ENCODE data around the gene TMEM237. TPM values are rescaled to one million over a fixed set of nuclear protein-coding genes. Genes with fewer than 3 reads are reported as not detected.

Gene TMEM237
- total and polyA plus RNA-seq, 5 experiments from 2014 or later: 4.3 to 9.8 (median 5.5) TPM

DNA sequence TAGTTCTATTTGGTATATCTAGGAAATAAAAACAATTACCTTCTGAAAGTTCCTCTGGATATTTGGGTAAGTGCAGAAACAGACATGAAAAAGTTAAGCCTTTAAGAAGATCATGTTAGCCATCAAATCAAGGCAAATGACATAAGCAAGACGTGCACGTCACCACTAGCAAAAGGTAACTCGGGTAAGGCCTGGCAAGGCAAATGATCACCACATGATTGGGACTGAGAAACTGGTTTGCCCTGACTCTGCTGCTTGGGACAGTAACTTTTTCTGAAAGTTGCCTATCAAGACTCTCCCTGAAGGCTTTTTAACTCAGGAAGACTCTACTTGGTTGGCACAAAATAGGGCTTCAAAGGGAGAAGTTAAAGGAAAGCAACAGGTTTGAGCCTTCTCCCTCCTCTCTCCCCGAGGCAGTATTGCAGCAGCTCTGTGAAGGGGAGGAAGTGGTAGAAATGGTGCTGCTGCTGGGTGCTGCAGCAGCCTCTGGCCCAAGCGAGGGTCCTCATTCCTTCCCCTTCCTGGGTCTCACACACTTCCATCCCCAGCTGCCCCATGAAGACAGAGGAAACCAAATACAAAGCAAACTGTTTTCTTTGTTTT, 17.1 kb upstream of the TMEM237 start:
- no peaks in the 10 kb centered on the region for H3K9me3 Mint-ChIP-seq
- H3K27ac Mint-ChIP-seq: peak overlapping the region in 1 of 10 donors; percentile 61
- DNase-seq: no peak
- H3K36me3 Mint-ChIP-seq: no peaks in the 10 kb centered on the region
- peaks cover 0 to 6% (median 2%) of the 10 kb centered on the region in 5 donors for H3K27me3 Mint-ChIP-seq
- no peak for ATAC-seq
- H3K4me1 Mint-ChIP-seq: peaks cover 0 to 3% (median 0%) of the 10 kb centered on the region in 4 donors
- POLR2A ChIA-PET: no interaction called here
- H3K4me3 Mint-ChIP-seq: no peak overlapping the region

DNA sequence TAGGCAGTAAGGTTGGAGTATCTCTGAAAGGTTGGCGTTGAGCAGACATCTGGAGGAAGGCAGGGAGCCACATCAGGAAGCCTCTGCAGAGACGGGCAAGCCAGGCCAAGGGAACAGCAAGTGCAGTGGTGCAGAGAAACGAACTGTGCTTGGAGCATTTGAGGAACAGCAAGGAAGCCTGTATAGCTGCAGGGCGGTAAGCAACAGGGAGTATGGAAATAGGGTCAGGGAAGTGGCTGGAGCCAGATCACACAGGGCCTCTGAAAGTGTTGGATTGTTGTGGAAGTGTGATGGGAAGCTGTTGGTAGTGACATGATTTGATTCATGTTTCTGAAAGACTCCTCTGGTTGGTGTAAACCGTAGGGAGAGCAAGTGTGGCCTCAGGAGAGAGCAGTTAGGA, 13.4 kb upstream of the TMEM237 start:
- peaks cover 0 to 3% (median 0%) of the 10 kb centered on the region in 4 donors for H3K4me1 Mint-ChIP-seq
- no peak for DNase-seq
- no peak overlapping the region for H3K4me3 Mint-ChIP-seq
- no peak for ATAC-seq
- H3K27ac Mint-ChIP-seq: peak overlapping the region in 2 of 10 donors; percentile 4 to 71
- no peaks in the 10 kb centered on the region for H3K36me3 Mint-ChIP-seq
- H3K9me3 Mint-ChIP-seq: no peaks in the 10 kb centered on the region
- POLR2A ChIA-PET: interaction anchor here (0.6 kb wide), 1 partner anchor 527 kb away, joined by 5 read pairs; no protein-coding TSS in a partner anchor
- peaks cover 3 to 20% (median 11%) of the 10 kb centered on the region in 5 donors for H3K27me3 Mint-ChIP-seq

DNA sequence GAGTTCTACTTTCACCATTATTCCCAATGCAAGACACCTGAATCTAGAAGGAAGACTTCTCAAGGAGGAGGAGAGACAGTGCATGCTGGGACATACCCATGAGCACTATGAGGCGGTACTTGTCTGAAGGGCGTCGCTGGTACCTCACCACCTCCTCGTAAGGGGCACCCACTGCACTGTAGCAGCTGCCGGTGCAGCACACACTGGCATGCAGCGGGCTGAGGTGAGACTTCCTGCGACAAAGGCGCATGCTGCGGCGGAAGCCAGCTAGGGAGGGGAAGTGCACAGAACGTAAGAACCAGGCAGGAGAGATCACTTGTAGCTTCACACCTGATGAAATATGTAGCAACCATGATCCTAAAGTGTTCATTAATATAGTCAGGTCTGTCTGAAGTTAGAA, 12.8 kb upstream of the TMEM237 start:
- Mint-ChIP-seq H3K27me3 (peaks cover 3 to 20% (median 11%) of the 10 kb centered on the region in 5 donors), H3K9me3 (no peaks in the 10 kb centered on the region), H3K4me3 (no peak overlapping the region), H3K4me1 (peaks cover 0 to 3% (median 0%) of the 10 kb centered on the region in 4 donors), H3K27ac (peak overlapping the region in 1 of 10 donors; percentile 71), H3K36me3 (no peaks in the 10 kb centered on the region)
- peak in 1 of 10 donors; percentile 19 for DNase-seq
- POLR2A ChIA-PET: interaction anchor here (0.6 kb wide), 1 partner anchor 528 kb away, joined by 5 read pairs; no protein-coding TSS in a partner anchor
- no peak for ATAC-seq

DNA sequence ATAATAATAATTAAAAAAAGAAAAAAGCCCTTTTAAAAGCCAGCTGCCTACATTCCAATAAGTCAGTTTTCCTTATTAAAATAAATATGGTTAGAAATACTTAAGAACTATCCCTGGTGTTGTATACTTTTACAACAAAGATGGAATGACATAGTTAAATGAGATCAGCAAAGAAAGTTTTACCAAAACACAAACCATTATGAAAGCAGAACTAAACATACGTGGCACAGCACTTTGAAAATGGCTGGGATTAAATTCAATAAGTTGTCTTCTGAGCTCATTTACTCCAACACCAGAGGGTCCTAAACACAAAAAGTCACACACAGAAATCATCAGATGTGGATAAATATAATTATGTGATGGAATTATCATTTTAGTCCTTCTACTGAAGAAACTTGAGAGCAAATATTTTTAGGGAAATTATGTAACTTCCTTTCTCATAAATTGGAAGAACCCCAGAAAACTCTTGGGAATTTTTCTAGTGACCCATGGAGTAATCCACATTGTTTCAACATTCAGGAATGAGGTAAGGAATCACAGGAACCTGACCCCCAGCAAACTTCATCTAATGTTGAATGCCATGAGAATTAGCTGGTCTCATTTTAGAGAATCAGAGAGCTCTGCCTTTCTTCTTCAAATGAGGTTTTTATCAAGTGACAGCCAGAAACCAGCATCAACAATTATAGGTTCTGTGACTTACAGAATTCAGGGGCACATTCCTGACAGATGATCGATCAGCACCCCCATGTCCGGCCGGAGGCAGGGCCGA, 11.5 kb upstream of the TMEM237 start:
- no peak overlapping the region for H3K27ac Mint-ChIP-seq
- no peak for DNase-seq
- H3K4me1 Mint-ChIP-seq: peaks cover 0 to 3% (median 0%) of the 10 kb centered on the region in 4 donors
- no peaks in the 10 kb centered on the region for H3K36me3 Mint-ChIP-seq
- POLR2A ChIA-PET: no interaction called here
- H3K9me3 Mint-ChIP-seq: no peaks in the 10 kb centered on the region
- no peak overlapping the region for H3K4me3 Mint-ChIP-seq
- ATAC-seq: no peak
- H3K27me3 Mint-ChIP-seq: peaks cover 3 to 20% (median 11%) of the 10 kb centered on the region in 5 donors

DNA sequence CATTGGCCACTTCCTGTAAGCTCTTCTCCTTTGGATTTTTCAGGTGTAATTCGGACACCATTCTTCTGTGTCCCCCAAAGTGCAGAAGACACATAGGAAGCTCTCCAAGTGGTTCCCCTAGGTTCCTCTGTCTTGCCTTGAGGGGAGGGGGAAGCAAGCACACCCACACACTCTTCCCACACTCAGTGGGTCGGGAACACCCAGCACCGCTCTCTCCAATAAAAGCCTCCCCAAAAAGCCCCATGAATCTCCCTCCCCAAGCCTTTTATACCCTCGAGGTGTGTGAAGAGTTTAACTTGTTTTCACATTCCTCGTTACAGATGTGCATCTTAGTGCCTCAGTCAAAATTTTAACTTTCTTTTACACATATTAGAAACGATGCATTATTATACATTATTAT, 9.9 kb upstream of the TMEM237 start:
- Mint-ChIP-seq H3K4me1 (peaks cover 0 to 3% (median 0%) of the 10 kb centered on the region in 4 donors), H3K27me3 (peaks cover 3 to 20% (median 13%) of the 10 kb centered on the region in 5 donors), H3K9me3 (no peaks in the 10 kb centered on the region), H3K27ac (no peak overlapping the region), H3K36me3 (no peaks in the 10 kb centered on the region), H3K4me3 (no peak overlapping the region)
- POLR2A ChIA-PET: interaction anchor here (0.6 kb wide), 1 partner anchor 91 kb away, joined by 4 read pairs; no protein-coding TSS in a partner anchor
- DNase-seq: no peak
- ATAC-seq: no peak

DNA sequence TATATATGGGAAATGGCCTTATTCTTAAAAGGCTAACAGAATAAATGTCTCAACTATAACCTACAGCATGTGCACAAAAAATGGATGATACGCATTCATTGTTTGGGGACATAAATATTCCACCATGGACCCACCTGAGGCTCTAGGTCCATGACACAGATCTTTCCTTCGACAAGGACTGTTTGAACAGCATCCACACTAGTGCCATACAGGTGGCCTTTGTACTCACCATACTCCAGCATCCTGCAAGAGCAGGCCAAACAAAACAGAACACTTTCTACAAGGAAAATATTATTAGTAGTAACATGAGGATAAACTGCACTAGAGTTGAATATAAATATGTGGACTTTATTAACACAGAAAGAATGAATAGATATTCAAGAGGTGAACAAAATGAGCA, 6.1 kb upstream of the TMEM237 start:
- POLR2A ChIA-PET: no interaction called here
- Mint-ChIP-seq H3K4me1 (no peaks in the 10 kb centered on the region), H3K4me3 (no peak overlapping the region), H3K9me3 (no peaks in the 10 kb centered on the region), H3K36me3 (no peaks in the 10 kb centered on the region), H3K27me3 (peaks cover 3 to 15% (median 11%) of the 10 kb centered on the region in 5 donors), H3K27ac (peak overlapping the region in 1 of 10 donors; percentile 6)
- ATAC-seq (no peak), DNase-seq (no peak)

DNA sequence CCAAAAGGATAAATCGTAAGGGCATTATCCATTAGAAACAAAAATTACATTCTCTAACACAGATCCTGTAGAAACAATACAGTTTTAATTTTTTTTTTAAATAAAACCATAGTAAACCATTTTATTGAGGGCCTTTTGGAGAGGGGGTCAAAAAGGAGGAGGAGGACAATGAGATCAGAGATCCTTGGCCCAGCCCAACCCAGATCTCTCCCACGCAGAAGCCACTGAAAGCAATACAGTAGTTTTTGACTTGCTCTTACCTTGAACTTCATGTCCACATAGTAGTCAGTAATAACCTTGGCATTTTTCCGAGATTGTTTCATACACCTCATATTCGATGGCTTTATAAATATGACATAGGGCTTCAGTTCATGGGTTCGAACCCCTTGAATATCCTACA, 4.1 kb upstream of the TMEM237 start:
- H3K27me3 Mint-ChIP-seq: peaks cover 1 to 8% (median 2%) of the 10 kb centered on the region in 5 donors
- POLR2A ChIA-PET: no interaction called here
- H3K36me3 Mint-ChIP-seq: no peaks in the 10 kb centered on the region
- ATAC-seq (no peak), DNase-seq (no peak)
- no peak overlapping the region for H3K27ac Mint-ChIP-seq
- no peak overlapping the region for H3K4me3 Mint-ChIP-seq
- no peaks in the 10 kb centered on the region for H3K9me3 Mint-ChIP-seq
- peaks cover 3 to 7% (median 4%) of the 10 kb centered on the region in 4 donors for H3K4me1 Mint-ChIP-seq

DNA sequence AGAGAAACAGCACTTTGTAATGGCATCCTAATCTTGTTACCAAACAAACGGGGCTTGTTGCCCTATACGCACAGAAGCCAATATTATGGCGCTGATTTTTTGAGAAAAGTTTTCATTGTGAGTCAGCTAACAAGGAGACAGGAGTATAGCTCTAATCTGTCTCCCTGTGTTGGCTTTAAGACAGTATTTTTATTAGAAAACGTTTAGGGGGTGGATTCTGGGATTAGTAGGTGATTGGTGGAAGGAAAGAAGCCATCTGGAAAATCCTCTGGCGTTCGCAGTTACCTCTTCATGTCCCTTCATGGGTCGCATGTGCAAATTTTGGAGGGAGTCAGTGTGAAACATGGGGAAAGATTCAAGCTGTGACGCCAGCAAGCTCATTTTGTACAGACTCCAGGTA, 698 bp upstream of the TMEM237 start:
- no peaks in the 10 kb centered on the region for H3K9me3 Mint-ChIP-seq
- peaks cover 0 to 2% (median 0%) of the 10 kb centered on the region in 5 donors for H3K27me3 Mint-ChIP-seq
- H3K27ac Mint-ChIP-seq: peak overlapping the region in 8 of 10 donors; percentile 4 to 98 (median 72)
- POLR2A ChIA-PET: interaction anchor here (2.2 kb wide), 1 partner anchor 137 kb away, joined by 13 read pairs; the partner anchor contains the start of gene ALS2
- H3K4me1 Mint-ChIP-seq: peaks cover 5 to 13% (median 10%) of the 10 kb centered on the region in 4 donors
- DNase-seq (no peak), ATAC-seq (no peak)
- peak overlapping the region; percentile 81 to 99 (median 92) for H3K4me3 Mint-ChIP-seq
- no peaks in the 10 kb centered on the region for H3K36me3 Mint-ChIP-seq

DNA sequence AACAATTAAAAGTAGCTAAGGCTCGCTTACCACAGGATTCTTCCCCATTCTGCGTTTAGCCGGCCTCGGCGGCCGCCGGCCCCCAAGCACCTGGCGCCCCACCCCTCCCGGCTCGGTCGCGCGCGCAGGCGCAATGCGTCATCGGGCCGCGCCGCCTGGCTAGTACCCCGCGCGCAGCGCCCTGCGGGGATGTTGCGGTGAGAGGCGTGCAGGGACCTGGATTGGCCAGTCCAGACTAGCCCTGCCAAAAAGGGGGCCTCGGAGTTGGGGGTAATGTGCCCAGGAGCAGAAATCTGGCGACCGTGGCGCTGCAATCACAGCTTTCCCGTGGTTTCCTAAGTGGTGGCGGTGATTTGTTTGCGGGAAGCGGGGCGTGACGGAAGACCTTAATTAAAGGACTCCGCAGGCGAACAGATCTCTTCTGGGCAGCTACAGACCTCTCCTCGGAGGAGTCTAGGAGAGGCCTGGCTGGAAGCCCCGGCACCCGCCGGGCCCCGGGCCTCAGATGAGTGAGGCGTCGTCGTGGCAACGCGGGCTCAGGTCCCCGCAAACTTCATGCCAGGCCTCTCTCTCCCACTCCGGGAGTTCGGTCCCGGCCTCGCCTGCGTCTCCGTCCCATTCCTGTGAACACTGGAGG, 606 bp downstream of the TMEM237 start:
- ATAC-seq (peak; percentile 87 to 89), DNase-seq (peak in 9 of 10 donors; percentile 72 to 92 (median 87))
- no peaks in the 10 kb centered on the region for H3K9me3 Mint-ChIP-seq
- peaks cover 5 to 13% (median 10%) of the 10 kb centered on the region in 4 donors for H3K4me1 Mint-ChIP-seq
- peak overlapping the region; percentile 81 to 99 (median 96) for H3K4me3 Mint-ChIP-seq
- H3K27ac Mint-ChIP-seq: peak overlapping the region; percentile 93 to 100 (median 98)
- peaks cover 0 to 5% (median 0%) of the 10 kb centered on the region in 3 donors for H3K36me3 Mint-ChIP-seq
- POLR2A ChIA-PET: interaction anchor here (0.9 to 2.2 kb wide), 5 partner anchors 9 to 778 kb away, joined by 3 to 13 read pairs (median 6); partner anchors contain the start of genes ALS2, CLK1, STRADB and TRAK2
- H3K27me3 Mint-ChIP-seq: no peaks in the 10 kb centered on the region

DNA sequence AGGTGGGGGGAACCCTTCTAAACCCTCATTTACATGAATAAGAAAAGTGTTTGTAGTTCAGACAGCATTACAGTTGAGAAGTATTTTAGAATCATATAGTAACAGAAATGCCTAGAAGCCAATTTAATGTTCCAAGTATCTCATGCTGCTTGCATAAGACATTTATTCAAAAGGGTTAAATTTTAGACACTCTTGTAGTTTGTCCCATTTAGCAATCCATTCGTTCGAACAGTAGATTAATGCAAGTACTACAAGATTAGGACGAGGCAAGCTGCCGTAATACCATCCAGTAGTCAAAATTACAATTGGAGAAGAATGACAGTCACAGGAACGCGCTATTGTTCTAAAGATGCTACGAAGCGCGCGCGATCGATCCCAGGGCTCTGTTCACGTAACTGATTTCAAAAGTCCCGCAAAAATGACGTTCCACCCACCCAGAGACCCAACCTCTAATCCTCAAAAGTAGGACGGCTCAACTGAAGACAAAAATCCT, 1.2 kb downstream of the TMEM237 start:
- Mint-ChIP-seq H3K27ac (peak overlapping the region; percentile 93 to 100 (median 98)), H3K4me1 (peaks cover 5 to 13% (median 10%) of the 10 kb centered on the region in 4 donors), H3K9me3 (no peaks in the 10 kb centered on the region), H3K27me3 (no peaks in the 10 kb centered on the region), H3K4me3 (peak overlapping the region; percentile 81 to 99 (median 96)), H3K36me3 (peaks cover 0 to 5% (median 0%) of the 10 kb centered on the region in 3 donors)
- POLR2A ChIA-PET: interaction anchor here (0.9 to 2.2 kb wide), 5 partner anchors 9 to 778 kb away, joined by 3 to 13 read pairs (median 6); partner anchors contain the start of genes ALS2, CLK1, STRADB and TRAK2
- ATAC-seq: peak; percentile 62 to 68
- DNase-seq: peak in 1 of 10 donors; percentile 91

DNA sequence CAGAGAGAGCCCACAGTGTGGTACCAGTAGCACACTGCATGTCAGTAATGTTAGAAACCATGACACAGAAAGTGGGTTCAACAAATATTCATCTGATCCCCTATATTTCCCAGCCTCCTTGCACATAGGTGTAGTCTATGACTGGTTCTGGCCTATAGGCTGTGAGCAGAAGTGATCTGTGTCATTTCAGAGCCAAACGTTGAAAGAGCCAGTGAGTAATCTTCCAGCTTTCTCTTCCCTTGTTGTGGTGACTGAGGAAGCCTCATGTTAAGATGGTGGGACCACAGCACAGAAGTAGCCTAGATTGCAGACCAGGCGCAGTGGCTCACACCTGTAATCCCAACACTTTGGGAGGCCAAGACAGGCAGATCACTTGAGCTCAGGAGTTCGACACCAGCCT, 4.1 kb downstream of the TMEM237 start:
- Mint-ChIP-seq H3K4me1 (peaks cover 5 to 13% (median 10%) of the 10 kb centered on the region in 4 donors), H3K36me3 (peaks cover 4 to 19% (median 10%) of the 10 kb centered on the region in 3 donors), H3K27me3 (no peaks in the 10 kb centered on the region), H3K4me3 (no peak overlapping the region), H3K9me3 (no peaks in the 10 kb centered on the region), H3K27ac (peak overlapping the region in 3 of 10 donors; percentile 22 to 47 (median 34))
- ATAC-seq (no peak), DNase-seq (no peak)
- POLR2A ChIA-PET: no interaction called here

DNA sequence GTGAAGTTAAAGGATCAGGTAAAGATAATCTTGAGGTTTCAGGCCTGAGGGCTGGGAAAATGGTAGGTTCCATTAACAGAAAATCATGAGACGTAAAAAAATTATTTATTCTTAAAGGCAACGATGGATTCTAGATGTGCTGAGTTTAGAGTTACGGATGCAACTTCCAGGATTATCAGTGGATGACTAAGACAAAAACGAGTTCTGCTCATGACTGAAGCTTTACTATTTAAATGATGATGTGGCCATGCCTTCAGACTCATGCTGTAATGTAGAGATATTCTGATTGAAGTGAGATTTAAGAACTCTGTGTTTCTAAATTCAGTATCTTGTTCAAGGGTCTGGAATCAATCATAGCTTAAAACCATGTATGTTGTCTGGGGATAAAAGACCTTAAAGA, 5.0 kb downstream of the TMEM237 start:
- DNase-seq: no peak
- Mint-ChIP-seq H3K36me3 (peaks cover 4 to 24% (median 10%) of the 10 kb centered on the region in 3 donors), H3K27ac (no peak overlapping the region), H3K27me3 (no peaks in the 10 kb centered on the region), H3K9me3 (no peaks in the 10 kb centered on the region), H3K4me1 (peaks cover 1 to 7% (median 7%) of the 10 kb centered on the region in 4 donors), H3K4me3 (no peak overlapping the region)
- POLR2A ChIA-PET: no interaction called here
- ATAC-seq: no peak
